Caco-2 (cell line): ENCODE measurements around the gene SH3BP2. TPM values are rescaled to one million over a fixed set of nuclear protein-coding genes. Genes with fewer than 3 reads are reported as not detected.
"Not testable (repeated sequence)": the region's sequence is repeated elsewhere in the genome, so short reads cannot be mapped to it uniquely, and the experiment has no call there.

ENCODE experiments used
- BruUV-seq: library from RNA; stranded (reverse); fragments of 400-500 nt; replicated peaks from 2 replicates; lab custom pipeline; 2021; lab: Mats Ljungman, UMichigan
- CTCF ChIA-PET: fragments of 300-600 bp; sonication (Branson Sonifier 250); formaldehyde crosslinking; loops from one replicate; lab custom pipeline; 2022; ENCODE audit warnings: antibody characterized with exemption; lab: Charles Lee
- POLR2A ChIA-PET: fragments of 300-600 bp; sonication (Branson Sonifier 250); formaldehyde crosslinking; loops from one replicate; lab custom pipeline; 2022; ENCODE audit warnings: antibody characterized with exemption; lab: Charles Lee
- DNase-seq, 2 experiments: peaks; one replicate each; pipeline versions ENCODE4 v3.0.0 to v3.0.0-alpha.2; 2020 to 2022
- H3K27me3 ChIP-seq: replicated peaks from 2 replicates; pipeline ENCODE4 v1.6.0; 2011; ENCODE audit warnings: low read length; ENCODE audit not compliant: control insufficient read depth, insufficient read depth
- H3K36me3 ChIP-seq: 2 replicates; pipeline ENCODE4 v1.5.1; 2011; ENCODE audit warnings: low read length; ENCODE audit not compliant: control insufficient read depth, insufficient read depth
- H3K4me1 ChIP-seq: fragments of 250-450 bp; sonication (Bioruptor Pico); 2 replicates; pipeline ENCODE4 v1.5.1; 2020; ENCODE audit warnings: mild to moderate bottlenecking
- H3K4me3 ChIP-seq: 2 replicates; pipeline ENCODE4 v1.5.1; 2011; ENCODE audit warnings: low read depth, mild to moderate bottlenecking, control low read depth, low read length
- H3K9me3 ChIP-seq: fragments of 250-450 bp; sonication (Bioruptor Pico); 2 replicates; pipeline ENCODE4 v1.5.1; 2020; ENCODE audit warnings: mild to moderate bottlenecking, moderate library complexity
- H3K27ac Mint-ChIP-seq: one replicate; pipeline ENCODE4 v1.8.0; 2022; ENCODE audit warnings: mixed read lengths; ENCODE audit not compliant: unreplicated experiment
- H3K27me3 Mint-ChIP-seq: one replicate; pipeline ENCODE4 v1.8.0; 2022; ENCODE audit warnings: mixed read lengths; ENCODE audit not compliant: insufficient read depth, unreplicated experiment
- H3K36me3 Mint-ChIP-seq: one replicate; pipeline ENCODE4 v1.8.0; 2022; ENCODE audit warnings: mild to moderate bottlenecking, mixed read lengths; ENCODE audit not compliant: insufficient read depth, unreplicated experiment
- H3K4me1 Mint-ChIP-seq: one replicate; pipeline ENCODE4 v1.8.0; 2022; ENCODE audit warnings: low read depth, mixed read lengths; ENCODE audit not compliant: unreplicated experiment
- H3K4me3 Mint-ChIP-seq: one replicate; pipeline ENCODE4 v1.8.0; 2022; ENCODE audit warnings: mild to moderate bottlenecking, moderate library complexity, mixed read lengths; ENCODE audit not compliant: unreplicated experiment
- H3K9me3 Mint-ChIP-seq: one replicate; pipeline ENCODE4 v1.8.0; 2022; ENCODE audit warnings: mixed read lengths; ENCODE audit not compliant: unreplicated experiment
- intact Hi-C: fragments of 100-400 bp; cut with micrococcal nuclease; formaldehyde crosslinking; loops from one replicate; pipeline ENCODE4 v1.10.0; 2022; ENCODE audit not compliant: unreplicated experiment
- total RNA-seq: library from RNA; stranded (reverse); gene quantifications from 2 replicates; pipeline ENCODE4 v1.2.3, GENCODE V29; 2022
- TF ChIP-seq, protein P1 (sequence below), 2 experiments: fragments of 200-600 bp in 1 of 2; IDR thresholded peaks; 1 replicate in 1 of 2; 2 replicates in 1 of 2; pipeline versions ENCODE4 v1.5.1 to v1.8.0; 2011 to 2022; ENCODE audit warnings: antibody characterized with exemption in 1 of 2, control low read depth in 1 of 2, inconsistent platforms in 1 of 2, low read depth in 1 of 2, low read length in 1 of 2, mild to moderate bottlenecking in 1 of 2, moderate library complexity in 1 of 2; ENCODE audit not compliant: insufficient read depth in 1 of 2, severe bottlenecking in 1 of 2, unreplicated experiment in 1 of 2

The SH3BP2 gene
- total RNA-seq, 1 experiment from 2014 or later, result 44.4 TPM

DNA sequence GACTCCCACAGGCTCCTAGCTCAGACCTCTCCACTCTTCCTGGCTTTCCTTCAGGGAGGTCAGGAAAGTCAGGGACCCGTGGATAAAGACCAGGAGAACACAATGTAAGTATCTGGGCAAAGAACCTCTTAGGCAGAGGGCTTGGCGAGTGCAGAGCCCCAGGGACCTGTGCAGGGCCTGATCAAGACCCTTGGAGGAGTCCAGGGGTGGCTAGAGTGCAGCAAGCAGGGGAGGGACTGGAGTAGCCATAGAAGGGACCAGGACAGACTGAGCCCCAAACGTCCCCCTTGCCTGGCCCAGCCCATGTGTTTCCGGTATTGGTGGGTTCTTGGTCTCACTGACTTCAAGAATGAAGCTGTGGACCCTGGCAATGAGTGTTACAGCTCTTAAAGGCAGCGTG lies 30.8 kb upstream of the SH3BP2 start:
- Mint-ChIP-seq H3K36me3 (no peaks in the 10 kb centered on the region), H3K27me3 (no peaks in the 10 kb centered on the region), H3K27ac (peak overlapping the region; percentile 63), H3K4me3 (no peak overlapping the region), H3K9me3 (peaks cover 6% of the 10 kb centered on the region), H3K4me1 (peaks cover 7% of the 10 kb centered on the region)
- Histone ChIP-seq H3K9me3 (no peaks in the 10 kb centered on the region), H3K27me3 (no peaks in the 10 kb centered on the region), H3K36me3 (no peaks in the 10 kb centered on the region), H3K4me1 (peaks cover 17% of the 10 kb centered on the region), H3K4me3 (no peak overlapping the region)
- BruUV-seq, result no TSS peak
- intact Hi-C loops, result no loop called here
- ChIA-PET CTCF (no interaction called here), POLR2A (no interaction called here)
- TF ChIP-seq, protein P1, sequence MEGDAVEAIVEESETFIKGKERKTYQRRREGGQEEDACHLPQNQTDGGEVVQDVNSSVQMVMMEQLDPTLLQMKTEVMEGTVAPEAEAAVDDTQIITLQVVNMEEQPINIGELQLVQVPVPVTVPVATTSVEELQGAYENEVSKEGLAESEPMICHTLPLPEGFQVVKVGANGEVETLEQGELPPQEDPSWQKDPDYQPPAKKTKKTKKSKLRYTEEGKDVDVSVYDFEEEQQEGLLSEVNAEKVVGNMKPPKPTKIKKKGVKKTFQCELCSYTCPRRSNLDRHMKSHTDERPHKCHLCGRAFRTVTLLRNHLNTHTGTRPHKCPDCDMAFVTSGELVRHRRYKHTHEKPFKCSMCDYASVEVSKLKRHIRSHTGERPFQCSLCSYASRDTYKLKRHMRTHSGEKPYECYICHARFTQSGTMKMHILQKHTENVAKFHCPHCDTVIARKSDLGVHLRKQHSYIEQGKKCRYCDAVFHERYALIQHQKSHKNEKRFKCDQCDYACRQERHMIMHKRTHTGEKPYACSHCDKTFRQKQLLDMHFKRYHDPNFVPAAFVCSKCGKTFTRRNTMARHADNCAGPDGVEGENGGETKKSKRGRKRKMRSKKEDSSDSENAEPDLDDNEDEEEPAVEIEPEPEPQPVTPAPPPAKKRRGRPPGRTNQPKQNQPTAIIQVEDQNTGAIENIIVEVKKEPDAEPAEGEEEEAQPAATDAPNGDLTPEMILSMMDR (IDR thresholded peaks at IDR 0.05; ENCODE audit: insufficient read depth in 1 of 2, low read depth in 1 of 2, low read length in 1 of 2, severe bottlenecking in 1 of 2, unreplicated experiment in 1 of 2), result no peak
- DNase-seq, result no peak

DNA sequence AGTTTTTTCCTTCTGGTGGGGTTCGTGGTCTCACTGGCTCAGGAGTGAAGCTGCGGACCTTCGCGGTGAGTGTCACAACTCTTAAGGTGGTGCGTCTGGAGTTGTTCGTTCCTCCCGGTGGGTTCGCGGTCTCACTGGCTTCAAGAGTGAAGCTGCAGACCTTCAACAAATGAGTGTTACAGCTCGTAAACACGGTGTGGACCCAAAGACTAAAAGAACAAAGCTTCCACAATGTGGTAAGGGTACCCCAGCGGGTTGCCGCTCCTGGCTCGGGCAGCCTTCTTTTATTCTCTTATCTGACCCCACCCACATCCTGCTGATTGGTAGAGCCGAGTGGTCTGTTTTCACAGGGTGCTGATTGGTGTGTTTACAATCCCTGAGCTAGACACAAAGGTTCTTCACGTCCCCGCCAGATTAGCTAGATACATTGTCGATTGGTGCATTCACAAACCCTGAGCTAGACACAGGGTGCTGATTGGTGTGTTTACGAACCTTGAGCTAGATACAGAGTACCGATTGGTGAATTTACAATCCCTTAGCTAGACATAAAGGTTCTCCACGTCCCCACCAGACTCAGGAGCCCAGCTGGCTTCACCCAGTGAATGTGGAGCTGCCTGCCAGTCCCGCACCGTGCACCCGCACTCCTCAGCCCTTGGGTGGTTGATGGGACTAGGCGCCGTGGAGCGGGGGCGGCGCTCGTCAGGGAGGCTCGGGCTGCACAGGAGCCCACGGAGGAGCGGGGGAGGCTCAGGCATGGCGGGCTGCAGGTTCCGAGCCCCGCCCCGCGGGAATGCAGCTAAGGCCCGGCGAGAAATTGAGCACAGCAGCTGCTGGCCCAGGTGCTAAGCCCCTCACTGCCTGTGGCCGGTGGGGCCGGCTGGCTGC lies 30.2 kb upstream of the SH3BP2 start:
- H3K4me1 Mint-ChIP-seq, H3K36me3 ChIP-seq, H3K27me3 Mint-ChIP-seq, DNase-seq, H3K4me3 Mint-ChIP-seq, intact Hi-C loops, H3K9me3 ChIP-seq, POLR2A ChIA-PET, CTCF ChIA-PET, H3K27me3 ChIP-seq, H3K9me3 Mint-ChIP-seq, BruUV-seq, H3K4me3 ChIP-seq, H3K36me3 Mint-ChIP-seq: not testable (repeated sequence)
- peak overlapping the region; percentile 63 for H3K27ac Mint-ChIP-seq
- peaks cover 17% of the 10 kb centered on the region for H3K4me1 ChIP-seq

DNA sequence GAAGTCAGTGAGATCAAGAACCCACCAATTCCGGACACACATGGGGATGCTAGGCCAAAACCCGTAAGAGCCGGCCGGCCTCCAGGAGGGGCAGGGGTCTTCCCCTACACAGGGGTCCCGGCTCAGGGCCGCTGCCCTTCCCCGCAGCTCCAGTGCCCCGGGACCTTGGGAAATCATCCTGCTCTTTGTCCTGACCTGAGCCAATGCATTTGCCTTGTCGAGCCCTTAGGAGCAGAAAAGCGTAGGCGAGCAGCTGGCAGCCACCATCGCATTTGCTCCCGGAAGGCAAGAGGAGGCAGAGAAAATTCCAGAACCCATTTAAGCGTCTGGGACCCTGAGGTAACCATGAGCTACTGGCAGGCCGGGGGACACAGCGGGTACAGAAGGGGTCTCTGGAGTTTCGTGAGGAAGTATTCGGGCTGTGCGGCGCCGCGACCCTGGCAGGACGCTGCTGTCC lies 29.3 kb upstream of the SH3BP2 start:
- Mint-ChIP-seq H3K27ac (no peak overlapping the region), H3K36me3 (no peaks in the 10 kb centered on the region), H3K4me1 (peaks cover 7% of the 10 kb centered on the region), H3K9me3 (peaks cover 6% of the 10 kb centered on the region), H3K27me3 (no peaks in the 10 kb centered on the region), H3K4me3 (no peak overlapping the region)
- Histone ChIP-seq H3K27me3 (no peaks in the 10 kb centered on the region), H3K9me3 (no peaks in the 10 kb centered on the region), H3K4me3 (no peak overlapping the region), H3K36me3 (no peaks in the 10 kb centered on the region), H3K4me1 (peaks cover 17% of the 10 kb centered on the region)
- CTCF ChIA-PET, result no interaction called here
- TF ChIP-seq, protein P1 (IDR thresholded peaks at IDR 0.05; ENCODE audit: insufficient read depth in 1 of 2, low read depth in 1 of 2, low read length in 1 of 2, severe bottlenecking in 1 of 2, unreplicated experiment in 1 of 2), result no peak
- no peak for DNase-seq
- intact Hi-C loops, result no loop called here
- no TSS peak for BruUV-seq
- POLR2A ChIA-PET, result no interaction called here
